ENCODE data around the gene RCCD1.

Gene RCCD1

DNA sequence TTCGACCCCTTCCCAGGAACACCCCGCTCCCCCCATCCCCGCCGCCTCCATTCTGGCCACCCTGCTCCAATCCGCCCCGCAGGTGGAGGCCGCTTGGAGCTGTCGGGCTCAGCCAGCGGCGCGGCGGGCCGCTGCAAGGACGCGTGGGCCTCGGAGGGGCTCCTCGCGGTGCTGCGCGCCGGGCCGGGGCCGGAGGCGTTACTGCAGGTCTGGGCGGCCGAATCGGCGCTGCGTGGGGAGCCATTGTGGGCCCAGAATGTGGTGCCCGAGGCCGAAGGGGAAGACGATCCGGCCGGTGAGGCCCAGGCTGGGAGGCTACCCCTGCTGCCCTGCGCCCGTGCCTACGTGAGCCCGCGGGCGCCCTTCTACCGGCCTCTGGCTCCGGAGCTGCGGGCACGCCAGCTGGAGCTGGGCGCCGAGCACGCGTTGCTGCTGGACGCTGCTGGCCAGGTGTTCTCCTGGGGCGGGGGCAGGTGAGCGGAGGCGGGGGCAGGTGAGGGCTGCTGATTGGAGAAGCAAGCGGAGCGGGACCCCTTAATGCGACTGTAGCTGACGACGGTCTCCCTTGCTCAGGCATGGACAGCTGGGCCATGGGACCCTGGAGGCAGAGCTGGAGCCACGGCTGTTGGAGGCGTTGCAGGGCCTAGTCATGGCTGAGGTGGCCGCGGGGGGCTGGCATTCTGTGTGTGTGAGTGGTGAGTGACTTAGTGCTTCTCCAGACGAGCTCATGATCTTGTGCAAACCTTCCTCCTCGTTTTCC is 2.5 kb downstream of the RCCD1 start:
- peak overlapping the region; percentile 37 for H2AFZ ChIP-seq (ENCODE audit: low read length, unreplicated experiment)
- H3K4me1 ChIP-seq (ENCODE audit: control insufficient read depth, insufficient read depth, low read length, unreplicated experiment) = peaks cover 16% of the 10 kb centered on the region
- peaks cover 7% of the 10 kb centered on the region; the same call in 1 of the 2 replicates for H3K36me3 ChIP-seq (ENCODE audit: insufficient read depth, low read length)
- H3K27ac ChIP-seq (ENCODE audit: low read depth, low read length) = no peak overlapping the region
- H3K79me2 ChIP-seq (ENCODE audit: control insufficient read depth, insufficient read depth, low read length, unreplicated experiment) = peaks cover 13% of the 10 kb centered on the region
- H3K4me3 ChIP-seq (ENCODE audit: low read depth, low read length) = peak overlapping the region; percentile 87
- no peaks in the 10 kb centered on the region for H3K27me3 ChIP-seq (ENCODE audit: insufficient read depth, low read length)

GRCh38 chr15:90957791-90958190 is 3.1 kb downstream of the RCCD1 start:
- Histone ChIP-seq H3K36me3 (ENCODE audit: insufficient read depth, low read length) (peaks cover 11% of the 10 kb centered on the region; the same call in 1 of the 2 replicates), H3K79me2 (ENCODE audit: control insufficient read depth, insufficient read depth, low read length, unreplicated experiment) (peaks cover 13% of the 10 kb centered on the region), H3K4me3 (ENCODE audit: low read depth, low read length) (peak overlapping the region; percentile 87), H2AFZ (ENCODE audit: low read length, unreplicated experiment) (no peak overlapping the region), H3K4me1 (ENCODE audit: control insufficient read depth, insufficient read depth, low read length, unreplicated experiment) (peaks cover 16% of the 10 kb centered on the region), H3K27me3 (ENCODE audit: insufficient read depth, low read length) (no peaks in the 10 kb centered on the region), H3K27ac (ENCODE audit: low read depth, low read length) (no peak overlapping the region)

DNA sequence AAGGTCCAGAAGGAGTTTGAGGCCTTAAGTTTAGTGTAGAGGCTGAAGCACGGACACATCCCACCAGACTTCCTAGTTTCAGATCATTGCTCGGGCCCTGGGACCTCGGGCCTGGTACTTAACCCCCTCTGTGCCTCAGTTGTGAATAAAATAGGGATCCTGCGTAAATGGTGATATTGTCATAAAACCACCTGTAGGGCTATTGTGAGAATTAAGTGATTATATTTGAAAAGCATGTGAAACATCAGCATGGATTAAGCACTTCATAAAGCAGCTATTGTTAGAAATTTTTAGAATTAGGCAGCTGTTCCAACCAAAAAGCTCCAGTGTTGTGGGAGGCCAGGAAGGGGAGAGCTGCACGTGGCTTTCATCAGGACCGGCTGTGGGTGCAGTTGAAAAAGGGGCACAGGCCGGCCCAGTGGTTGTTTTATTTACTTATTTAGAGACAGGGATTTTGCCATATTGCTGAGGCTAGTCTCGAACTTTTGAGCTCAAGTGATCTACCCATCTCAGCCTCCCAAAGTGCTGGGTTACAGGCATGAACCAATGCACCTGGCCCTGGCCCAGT is 4.4 kb downstream of the RCCD1 start:
- H3K79me2 ChIP-seq (ENCODE audit: control insufficient read depth, insufficient read depth, low read length, unreplicated experiment) = peaks cover 13% of the 10 kb centered on the region
- H3K36me3 ChIP-seq (ENCODE audit: insufficient read depth, low read length) = peaks cover 18% of the 10 kb centered on the region; the same call in 1 of the 2 replicates
- no peak overlapping the region for H3K27ac ChIP-seq (ENCODE audit: low read depth, low read length)
- no peak overlapping the region for H3K4me3 ChIP-seq (ENCODE audit: low read depth, low read length)
- H2AFZ ChIP-seq (ENCODE audit: low read length, unreplicated experiment) = no peak overlapping the region
- H3K4me1 ChIP-seq (ENCODE audit: control insufficient read depth, insufficient read depth, low read length, unreplicated experiment) = peaks cover 16% of the 10 kb centered on the region
- no peaks in the 10 kb centered on the region for H3K27me3 ChIP-seq (ENCODE audit: insufficient read depth, low read length)

GRCh38 chr15:90959894-90960293 is 5.2 kb downstream of the RCCD1 start:
- no peak overlapping the region for H3K27ac ChIP-seq (ENCODE audit: low read depth, low read length)
- peaks cover 18% of the 10 kb centered on the region; the same call in 1 of the 2 replicates for H3K36me3 ChIP-seq (ENCODE audit: insufficient read depth, low read length)
- no peaks in the 10 kb centered on the region for H3K27me3 ChIP-seq (ENCODE audit: insufficient read depth, low read length)
- peaks cover 13% of the 10 kb centered on the region for H3K79me2 ChIP-seq (ENCODE audit: control insufficient read depth, insufficient read depth, low read length, unreplicated experiment)
- H3K4me3 ChIP-seq (ENCODE audit: low read depth, low read length) = no peak overlapping the region
- H3K4me1 ChIP-seq (ENCODE audit: control insufficient read depth, insufficient read depth, low read length, unreplicated experiment) = peaks cover 16% of the 10 kb centered on the region
- H2AFZ ChIP-seq (ENCODE audit: low read length, unreplicated experiment) = no peak overlapping the region

DNA sequence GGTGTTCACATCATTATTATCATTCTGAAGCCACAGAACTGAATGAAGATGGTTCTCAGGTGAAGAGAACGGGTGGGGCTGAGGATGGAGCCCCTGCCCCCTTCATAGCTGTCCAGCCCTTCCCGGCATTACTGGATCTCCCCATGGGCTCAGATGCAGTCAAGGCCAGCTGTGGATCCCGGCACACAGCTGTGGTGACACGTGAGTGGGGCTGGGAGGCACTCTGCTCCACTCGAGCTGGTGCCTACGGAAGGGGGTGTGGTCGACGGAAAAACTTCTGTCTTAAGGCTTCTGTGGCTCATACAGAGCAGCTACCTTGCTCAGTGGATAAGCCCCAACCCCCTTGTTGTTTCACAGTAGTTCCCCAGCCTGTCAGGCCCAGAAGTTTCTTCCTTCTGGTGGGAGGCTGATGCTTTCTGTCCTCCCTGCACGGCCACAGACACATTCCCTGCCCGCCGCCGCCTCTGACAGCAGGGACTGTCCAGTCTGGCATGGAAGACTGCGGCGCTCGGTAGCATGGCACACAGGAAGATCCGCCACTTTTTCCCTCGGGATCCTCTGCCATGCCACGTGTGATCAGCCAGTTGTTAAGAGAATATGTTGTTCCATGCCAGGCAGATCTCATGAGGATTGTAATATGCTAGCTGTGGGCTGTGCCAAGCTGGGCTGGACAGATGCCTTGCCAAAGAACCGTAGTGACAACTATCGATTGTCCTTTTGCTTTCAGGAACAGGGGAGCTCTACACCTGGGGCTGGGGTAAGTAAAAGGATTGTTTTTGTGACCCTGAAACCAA is 5.8 kb downstream of the RCCD1 start:
- no peak overlapping the region for H3K4me3 ChIP-seq (ENCODE audit: low read depth, low read length)
- peaks cover 18% of the 10 kb centered on the region; the same call in 1 of the 2 replicates for H3K36me3 ChIP-seq (ENCODE audit: insufficient read depth, low read length)
- H2AFZ ChIP-seq (ENCODE audit: low read length, unreplicated experiment) = no peak overlapping the region

DNA sequence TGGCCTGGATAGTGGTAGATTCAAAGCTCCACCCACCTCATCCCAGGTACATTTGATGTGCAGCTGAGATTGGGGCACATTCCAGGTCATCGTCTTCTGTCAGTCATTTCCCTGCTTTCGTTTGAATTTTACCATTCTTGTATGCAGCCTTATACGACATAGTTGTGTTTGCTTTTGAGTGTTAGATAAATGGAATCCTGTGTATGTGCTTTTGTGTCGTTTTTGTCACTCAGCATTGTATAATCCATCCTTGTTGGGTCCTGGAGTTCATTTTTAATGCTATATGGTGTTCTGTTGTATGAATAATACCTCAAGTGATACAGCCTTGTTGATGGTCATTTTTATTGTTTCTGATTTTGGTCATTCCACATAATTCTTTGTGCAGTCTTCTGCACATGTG is 7.3 kb downstream of the RCCD1 start:
- Histone ChIP-seq H3K36me3 (ENCODE audit: insufficient read depth, low read length) (peaks cover 18% of the 10 kb centered on the region; the same call in 1 of the 2 replicates), H3K79me2 (ENCODE audit: control insufficient read depth, insufficient read depth, low read length, unreplicated experiment) (peaks cover 7% of the 10 kb centered on the region), H2AFZ (ENCODE audit: low read length, unreplicated experiment) (no peak overlapping the region), H3K4me1 (ENCODE audit: control insufficient read depth, insufficient read depth, low read length, unreplicated experiment) (peaks cover 9% of the 10 kb centered on the region), H3K27ac (ENCODE audit: low read depth, low read length) (no peak overlapping the region), H3K27me3 (ENCODE audit: insufficient read depth, low read length) (no peaks in the 10 kb centered on the region), H3K4me3 (ENCODE audit: low read depth, low read length) (no peak overlapping the region)

More for the DNA sequence above, 5.8 kb downstream of the RCCD1 start:
- Histone ChIP-seq H3K27ac (ENCODE audit: low read depth, low read length) (no peak overlapping the region), H3K4me1 (ENCODE audit: control insufficient read depth, insufficient read depth, low read length, unreplicated experiment) (peaks cover 16% of the 10 kb centered on the region), H3K79me2 (ENCODE audit: control insufficient read depth, insufficient read depth, low read length, unreplicated experiment) (peaks cover 13% of the 10 kb centered on the region), H3K27me3 (ENCODE audit: insufficient read depth, low read length) (no peaks in the 10 kb centered on the region)

DNA sequence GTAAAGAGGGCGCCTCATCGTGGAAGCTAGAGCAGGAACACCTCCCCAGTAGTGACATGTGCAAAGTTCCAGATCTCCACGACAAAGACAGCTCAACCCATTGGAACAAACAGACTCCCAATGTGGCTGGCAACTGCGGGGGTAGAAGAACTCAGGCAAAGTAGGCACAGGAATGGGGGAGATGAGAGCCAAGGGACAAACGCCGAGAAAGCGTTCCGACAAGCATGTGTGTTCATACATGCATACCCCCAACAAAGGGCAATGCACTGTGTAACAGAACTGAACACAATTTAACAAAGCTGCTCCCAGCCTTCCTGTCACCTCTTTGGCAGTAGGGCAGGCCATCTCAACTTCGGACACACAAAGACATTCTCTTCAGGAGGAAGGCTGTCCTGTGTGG is 11.6 kb downstream of the RCCD1 start:
- H3K27ac ChIP-seq (ENCODE audit: low read depth, low read length) = no peak overlapping the region
- no peaks in the 10 kb centered on the region for H3K4me1 ChIP-seq (ENCODE audit: control insufficient read depth, insufficient read depth, low read length, unreplicated experiment)
- H2AFZ ChIP-seq (ENCODE audit: low read length, unreplicated experiment) = no peak overlapping the region
- H3K4me3 ChIP-seq (ENCODE audit: low read depth, low read length) = no peak overlapping the region
- H3K27me3 ChIP-seq (ENCODE audit: insufficient read depth, low read length) = no peaks in the 10 kb centered on the region
- H3K36me3 ChIP-seq (ENCODE audit: insufficient read depth, low read length) = peaks cover 28% of the 10 kb centered on the region
- H3K79me2 ChIP-seq (ENCODE audit: control insufficient read depth, insufficient read depth, low read length, unreplicated experiment) = no peaks in the 10 kb centered on the region

DNA sequence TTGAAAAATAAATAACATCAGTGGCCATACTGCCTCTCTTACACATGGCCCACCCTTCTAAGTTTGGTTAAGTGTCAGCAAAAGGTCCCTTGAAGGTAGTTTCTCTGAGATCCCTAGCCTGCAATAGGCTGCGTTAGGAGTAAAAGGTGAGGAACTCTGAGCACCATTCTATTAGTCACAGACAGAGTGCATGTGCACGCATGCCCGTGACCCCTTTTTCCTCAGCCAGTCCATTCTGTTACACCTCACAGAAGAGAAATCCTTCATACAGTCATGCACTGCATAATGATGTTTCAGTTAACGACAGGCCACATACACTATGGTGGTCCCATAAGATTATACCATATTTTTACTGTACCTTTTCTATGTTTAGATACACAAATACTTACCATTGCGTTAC is 12.5 kb downstream of the RCCD1 start:
- H2AFZ ChIP-seq (ENCODE audit: low read length, unreplicated experiment) = no peak overlapping the region
- H3K27ac ChIP-seq (ENCODE audit: low read depth, low read length) = no peak overlapping the region
- peaks cover 28% of the 10 kb centered on the region for H3K36me3 ChIP-seq (ENCODE audit: insufficient read depth, low read length)

DNA sequence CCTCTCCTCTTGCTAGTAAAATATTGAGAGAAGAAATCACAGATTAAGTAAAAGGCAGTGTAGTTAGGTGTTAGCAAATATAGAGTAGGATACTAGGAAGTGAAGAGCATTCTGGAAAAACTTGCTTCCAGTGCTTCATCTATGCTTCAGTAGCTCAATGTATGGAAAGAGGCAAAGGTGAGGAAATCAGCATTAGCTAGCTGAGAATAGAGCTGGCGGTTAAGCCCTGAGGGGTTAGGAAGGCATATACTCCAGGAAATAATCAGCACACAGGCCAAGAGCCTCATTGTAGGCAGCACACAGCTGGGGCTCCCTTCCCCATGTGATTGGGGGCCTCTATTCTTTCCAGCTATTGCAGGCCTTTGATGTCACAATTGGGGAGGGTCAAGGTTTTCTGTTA is 13.8 kb downstream of the RCCD1 start:
- Histone ChIP-seq H2AFZ (ENCODE audit: low read length, unreplicated experiment) (no peak overlapping the region), H3K36me3 (ENCODE audit: insufficient read depth, low read length) (peaks cover 22% of the 10 kb centered on the region), H3K27me3 (ENCODE audit: insufficient read depth, low read length) (no peaks in the 10 kb centered on the region), H3K4me1 (ENCODE audit: control insufficient read depth, insufficient read depth, low read length, unreplicated experiment) (no peaks in the 10 kb centered on the region), H3K4me3 (ENCODE audit: low read depth, low read length) (no peak overlapping the region), H3K27ac (ENCODE audit: low read depth, low read length) (no peak overlapping the region), H3K79me2 (ENCODE audit: control insufficient read depth, insufficient read depth, low read length, unreplicated experiment) (no peaks in the 10 kb centered on the region)

More for the DNA sequence above, 12.5 kb downstream of the RCCD1 start:
- no peaks in the 10 kb centered on the region for H3K79me2 ChIP-seq (ENCODE audit: control insufficient read depth, insufficient read depth, low read length, unreplicated experiment)
- no peaks in the 10 kb centered on the region for H3K4me1 ChIP-seq (ENCODE audit: control insufficient read depth, insufficient read depth, low read length, unreplicated experiment)
- no peaks in the 10 kb centered on the region for H3K27me3 ChIP-seq (ENCODE audit: insufficient read depth, low read length)
- H3K4me3 ChIP-seq (ENCODE audit: low read depth, low read length) = no peak overlapping the region

DNA sequence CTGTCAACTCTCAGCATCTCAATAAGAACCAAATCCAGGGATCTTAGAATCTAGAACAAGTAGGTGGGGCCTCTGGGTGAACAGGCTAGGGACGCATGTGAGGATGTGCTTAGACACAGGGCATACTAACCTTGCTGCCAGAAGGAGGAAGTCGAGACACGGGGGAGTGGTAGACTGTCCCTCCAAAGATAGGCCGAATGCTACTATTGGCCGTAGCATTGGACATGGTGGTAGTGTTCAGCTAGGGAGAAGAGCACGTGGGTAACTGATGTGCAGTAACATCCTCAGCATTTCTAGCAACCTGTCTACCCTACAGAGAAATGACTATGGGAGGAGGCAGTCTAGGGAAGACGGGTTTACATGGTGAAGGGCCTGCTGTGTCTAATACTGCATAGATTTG is 15.6 kb downstream of the RCCD1 start:
- Histone ChIP-seq H3K4me3 (ENCODE audit: low read depth, low read length) (no peak overlapping the region), H3K27ac (ENCODE audit: low read depth, low read length) (no peak overlapping the region), H2AFZ (ENCODE audit: low read length, unreplicated experiment) (no peak overlapping the region), H3K79me2 (ENCODE audit: control insufficient read depth, insufficient read depth, low read length, unreplicated experiment) (no peaks in the 10 kb centered on the region), H3K27me3 (ENCODE audit: insufficient read depth, low read length) (no peaks in the 10 kb centered on the region), H3K4me1 (ENCODE audit: control insufficient read depth, insufficient read depth, low read length, unreplicated experiment) (no peaks in the 10 kb centered on the region), H3K36me3 (ENCODE audit: insufficient read depth, low read length) (peaks cover 17% of the 10 kb centered on the region)

All from ACC112 (cell line).